Measurements from ENCODE around the gene CGB2. TPM values are rescaled to one million over a fixed set of nuclear protein-coding genes. Genes with fewer than 3 reads are reported as not detected.

CGB2 gene
- total and polyA plus RNA-seq, 5 donors: not detected

GRCh38 chr19:49058562-49058961 lies 26.9 kb downstream of the CGB2 start:
- no peak overlapping the region for H3K27ac ChIP-seq (ENCODE audit: low read length)
- WGBS: 51% methylated on average over 10 of the region's 10 CpGs
- H3K4me1 ChIP-seq (ENCODE audit: control insufficient read depth, insufficient read depth, low read length): no peaks in the 10 kb centered on the region
- intact Hi-C loops (cut with DNase I): no loop called here
- no peaks in the 10 kb centered on the region for H3K27me3 ChIP-seq (ENCODE audit: control insufficient read depth, insufficient read depth)
- no peak for ATAC-seq
- no peak overlapping the region for H3K4me3 ChIP-seq (ENCODE audit: low read length)
- no peaks in the 10 kb centered on the region for H3K9me3 ChIP-seq (ENCODE audit: control insufficient read depth, low read length)
- DNase-seq: no peak

- no peak overlapping the region for H3K4me3 ChIP-seq (ENCODE audit: low read length)
- DNase-seq (no peak), ATAC-seq (no peak)
- no peaks in the 10 kb centered on the region for H3K9me3 ChIP-seq (ENCODE audit: control insufficient read depth, low read length)
- WGBS: 56% methylated on average over 9 of the region's 9 CpGs
- H3K4me1 ChIP-seq (ENCODE audit: control insufficient read depth, insufficient read depth, low read length): no peaks in the 10 kb centered on the region
- H3K27ac ChIP-seq (ENCODE audit: low read length): no peak overlapping the region
- no peaks in the 10 kb centered on the region for H3K27me3 ChIP-seq (ENCODE audit: control insufficient read depth, insufficient read depth)
- intact Hi-C loops (cut with DNase I): no loop called here
These were observed 27.4 kb downstream of the CGB2 start for GRCh38 chr19:49059053-49059452.

DNA sequence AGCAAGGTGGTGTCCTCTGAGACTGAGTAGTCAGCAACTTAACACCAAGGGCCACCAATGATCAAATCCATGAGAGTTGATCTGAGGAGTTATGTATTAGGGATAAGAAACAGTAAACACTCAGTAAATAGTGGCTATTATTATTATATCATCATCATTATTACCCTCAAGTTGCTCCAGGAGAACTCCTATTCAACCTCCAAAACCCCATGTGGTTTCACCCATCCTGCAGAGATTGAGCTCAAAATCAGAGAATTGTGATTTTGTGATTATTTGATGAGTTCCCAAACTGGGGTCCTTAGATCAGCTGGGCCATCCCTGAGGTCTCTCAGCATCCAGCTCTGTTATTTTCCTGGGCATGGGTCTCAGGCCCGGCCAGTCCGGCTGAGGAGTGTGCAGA lies 29.3 kb downstream of the CGB2 start:
- H3K4me3 ChIP-seq (ENCODE audit: low read length): no peak overlapping the region
- no peaks in the 10 kb centered on the region for H3K9me3 ChIP-seq (ENCODE audit: control insufficient read depth, low read length)
- WGBS: 96% methylated on average over 2 of the region's 2 CpGs
- H3K27ac ChIP-seq (ENCODE audit: low read length): no peak overlapping the region
- H3K27me3 ChIP-seq (ENCODE audit: control insufficient read depth, insufficient read depth): no peaks in the 10 kb centered on the region
- DNase-seq (no peak), ATAC-seq (no peak)
- H3K4me1 ChIP-seq (ENCODE audit: control insufficient read depth, insufficient read depth, low read length): no peaks in the 10 kb centered on the region
- intact Hi-C loops (cut with DNase I): no loop called here

- Histone ChIP-seq H3K9me3 (ENCODE audit: control insufficient read depth, low read length) (no peaks in the 10 kb centered on the region), H3K27ac (ENCODE audit: low read length) (no peak overlapping the region), H3K4me3 (ENCODE audit: low read length) (no peak overlapping the region), H3K4me1 (ENCODE audit: control insufficient read depth, insufficient read depth, low read length) (no peaks in the 10 kb centered on the region), H3K27me3 (ENCODE audit: control insufficient read depth, insufficient read depth) (no peaks in the 10 kb centered on the region)
- intact Hi-C loops (cut with DNase I): no loop called here
- 72% methylated on average over 25 of the region's 25 CpGs for WGBS
- ATAC-seq: no peak
- no peak for DNase-seq
These were observed 29.8 kb downstream of the CGB2 start for GRCh38 chr19:49061445-49061844.

GRCh38 chr19:49064029-49064629 lies 32.4 kb downstream of the CGB2 start:
- ATAC-seq (peak in 1 of 2 donors; percentile 6), DNase-seq (no peak)
- Histone ChIP-seq H3K27ac (ENCODE audit: low read length) (no peak overlapping the region), H3K27me3 (ENCODE audit: control insufficient read depth, insufficient read depth) (no peaks in the 10 kb centered on the region), H3K4me3 (ENCODE audit: low read length) (no peak overlapping the region), H3K4me1 (ENCODE audit: control insufficient read depth, insufficient read depth, low read length) (no peaks in the 10 kb centered on the region), H3K9me3 (ENCODE audit: control insufficient read depth, low read length) (no peaks in the 10 kb centered on the region)
- 55% methylated on average over 10 of the region's 10 CpGs for WGBS
- intact Hi-C loops (cut with DNase I): no loop called here

DNA sequence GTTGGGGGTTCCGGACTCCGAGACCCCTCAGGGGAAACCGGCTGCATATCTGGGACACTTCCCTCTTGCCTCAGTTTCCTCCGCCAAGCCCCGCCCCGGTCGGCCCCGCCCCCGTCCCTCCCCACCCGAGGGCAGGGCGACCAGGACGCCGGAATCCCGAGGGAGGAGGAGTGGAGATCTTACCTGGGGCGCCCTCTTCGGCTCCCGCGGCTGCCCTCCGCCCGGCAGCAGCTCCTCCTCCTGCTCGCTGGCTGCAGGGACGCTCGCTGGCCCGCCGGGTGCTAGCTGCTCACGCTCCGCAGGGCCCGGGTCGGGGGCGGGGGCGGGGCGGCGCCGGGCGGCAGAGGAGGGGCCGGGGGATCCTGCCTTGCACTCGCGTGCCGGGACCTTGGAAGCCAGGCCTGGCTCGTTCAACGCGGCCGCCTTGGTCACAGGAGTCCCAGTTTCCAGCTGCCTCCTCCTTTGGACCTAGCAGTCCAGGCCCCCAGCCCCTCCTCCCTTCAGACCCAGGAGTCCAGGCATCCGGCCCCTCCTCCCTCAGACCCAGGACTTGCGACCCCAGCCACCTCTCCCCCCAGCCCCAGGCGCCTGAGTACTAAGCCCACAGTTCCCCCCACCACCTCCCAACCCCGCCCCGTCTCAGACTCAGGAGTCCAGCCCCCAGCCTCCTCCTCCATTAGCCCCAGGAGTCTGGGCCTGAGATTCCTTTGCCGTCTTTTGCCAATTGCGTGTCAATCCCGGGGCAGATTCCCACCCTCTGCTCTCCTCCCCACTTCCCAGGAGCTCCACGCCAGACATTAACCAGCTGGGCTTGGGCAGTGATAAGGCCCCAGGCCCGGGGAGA lies 33.3 kb downstream of the CGB2 start, which contains the start of gene NTF4:
NTF4 (minus strand) TSS at position 51 of the 844 bp plus-strand sequence. CDS start 2,821 bp downstream, outside the sequence.
- Histone ChIP-seq H3K27ac (ENCODE audit: low read length) (peak within 1 kb of the TSS; percentile 43), H3K4me1 (ENCODE audit: control insufficient read depth, insufficient read depth, low read length) (no peaks in the 10 kb centered on the region), H3K9me3 (ENCODE audit: control insufficient read depth, low read length) (no peaks in the 10 kb centered on the region), H3K27me3 (ENCODE audit: control insufficient read depth, insufficient read depth) (no peaks in the 10 kb centered on the region), H3K4me3 (ENCODE audit: low read length) (peak within 1 kb of the TSS; percentile 40)
- peak; percentile 28 to 75 (median 64) for DNase-seq
- ATAC-seq: peak; percentile 47 to 56
- intact Hi-C loops (cut with DNase I): no loop called here
- 3% methylated on average over 53 of the region's 53 CpGs for WGBS

GRCh38 chr19:49065905-49066512 lies 34.3 kb downstream of the CGB2 start:
- ATAC-seq (peak; percentile 28 to 59), DNase-seq (no peak)
- H3K9me3 ChIP-seq (ENCODE audit: control insufficient read depth, low read length): no peaks in the 10 kb centered on the region
- H3K27me3 ChIP-seq (ENCODE audit: control insufficient read depth, insufficient read depth): no peaks in the 10 kb centered on the region
- 31% methylated on average over 12 of the region's 13 CpGs for WGBS
- H3K4me1 ChIP-seq (ENCODE audit: control insufficient read depth, insufficient read depth, low read length): no peaks in the 10 kb centered on the region
- H3K4me3 ChIP-seq (ENCODE audit: low read length): no peak overlapping the region
- H3K27ac ChIP-seq (ENCODE audit: low read length): no peak overlapping the region
- intact Hi-C loops (cut with DNase I): no loop called here

- Histone ChIP-seq H3K27me3 (ENCODE audit: control insufficient read depth, insufficient read depth) (no peaks in the 10 kb centered on the region), H3K4me1 (ENCODE audit: control insufficient read depth, insufficient read depth, low read length) (no peaks in the 10 kb centered on the region), H3K4me3 (ENCODE audit: low read length) (no peak overlapping the region), H3K27ac (ENCODE audit: low read length) (no peak overlapping the region), H3K9me3 (ENCODE audit: control insufficient read depth, low read length) (no peaks in the 10 kb centered on the region)
- intact Hi-C loops (cut with DNase I): no loop called here
- DNase-seq: no peak
- WGBS: 56% methylated on average over 3 of the region's 3 CpGs
- ATAC-seq: no peak
These were observed 35.9 kb downstream of the CGB2 start for GRCh38 chr19:49067554-49067953.

DNA sequence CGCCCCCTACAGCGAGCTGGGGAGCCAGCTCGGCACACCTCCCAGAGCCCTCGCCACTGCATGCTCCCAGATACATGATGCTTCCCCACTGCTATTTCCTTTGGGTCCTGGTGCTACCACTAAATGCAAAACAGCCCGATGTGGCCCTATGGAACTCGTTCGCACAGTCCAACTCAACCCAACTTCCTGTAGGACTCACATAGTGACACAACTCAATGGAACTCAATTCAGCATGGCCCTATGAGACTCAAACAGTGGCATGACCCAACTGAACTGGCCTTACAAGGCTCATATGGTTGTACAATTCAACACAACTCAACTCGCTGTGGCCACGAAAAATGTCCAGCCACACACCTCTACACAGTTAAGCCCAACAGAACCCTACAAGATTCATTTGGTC lies 37.3 kb downstream of the CGB2 start:
- Histone ChIP-seq H3K4me3 (ENCODE audit: low read length) (no peak overlapping the region), H3K27ac (ENCODE audit: low read length) (no peak overlapping the region), H3K27me3 (ENCODE audit: control insufficient read depth, insufficient read depth) (no peaks in the 10 kb centered on the region), H3K4me1 (ENCODE audit: control insufficient read depth, insufficient read depth, low read length) (peaks cover 2% of the 10 kb centered on the region), H3K9me3 (ENCODE audit: control insufficient read depth, low read length) (no peaks in the 10 kb centered on the region)
- DNase-seq (no peak), ATAC-seq (no peak)
- WGBS: 90% methylated on average over 9 of the region's 9 CpGs
- intact Hi-C loops (cut with DNase I): no loop called here

DNA sequence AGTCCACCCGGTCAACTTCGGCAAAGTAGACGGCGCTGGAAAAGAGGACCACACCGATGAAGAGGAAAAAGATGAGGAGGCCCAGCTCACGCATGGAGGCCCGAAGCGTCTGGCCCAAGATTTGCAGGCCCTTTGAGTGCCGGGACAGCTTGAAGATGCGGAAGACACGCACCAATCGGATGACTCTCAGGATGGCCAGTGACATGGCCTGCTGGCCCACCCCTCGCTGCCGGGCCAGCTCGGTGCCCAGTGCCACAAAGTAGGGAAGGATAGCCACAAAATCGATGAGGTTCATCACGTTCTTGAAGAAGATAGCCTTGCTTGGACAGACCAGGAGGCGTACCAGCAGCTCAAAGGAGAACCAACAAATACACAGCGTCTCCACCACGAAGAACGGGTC lies 38.7 kb downstream of the CGB2 start:
- Histone ChIP-seq H3K4me3 (ENCODE audit: low read length) (no peak overlapping the region), H3K4me1 (ENCODE audit: control insufficient read depth, insufficient read depth, low read length) (peaks cover 2% of the 10 kb centered on the region), H3K27ac (ENCODE audit: low read length) (no peak overlapping the region), H3K27me3 (ENCODE audit: control insufficient read depth, insufficient read depth) (no peaks in the 10 kb centered on the region), H3K9me3 (ENCODE audit: control insufficient read depth, low read length) (no peaks in the 10 kb centered on the region)
- no peak for DNase-seq
- WGBS: 96% methylated on average over 21 of the region's 21 CpGs
- no peak for ATAC-seq
- intact Hi-C loops (cut with DNase I): no loop called here

DNA sequence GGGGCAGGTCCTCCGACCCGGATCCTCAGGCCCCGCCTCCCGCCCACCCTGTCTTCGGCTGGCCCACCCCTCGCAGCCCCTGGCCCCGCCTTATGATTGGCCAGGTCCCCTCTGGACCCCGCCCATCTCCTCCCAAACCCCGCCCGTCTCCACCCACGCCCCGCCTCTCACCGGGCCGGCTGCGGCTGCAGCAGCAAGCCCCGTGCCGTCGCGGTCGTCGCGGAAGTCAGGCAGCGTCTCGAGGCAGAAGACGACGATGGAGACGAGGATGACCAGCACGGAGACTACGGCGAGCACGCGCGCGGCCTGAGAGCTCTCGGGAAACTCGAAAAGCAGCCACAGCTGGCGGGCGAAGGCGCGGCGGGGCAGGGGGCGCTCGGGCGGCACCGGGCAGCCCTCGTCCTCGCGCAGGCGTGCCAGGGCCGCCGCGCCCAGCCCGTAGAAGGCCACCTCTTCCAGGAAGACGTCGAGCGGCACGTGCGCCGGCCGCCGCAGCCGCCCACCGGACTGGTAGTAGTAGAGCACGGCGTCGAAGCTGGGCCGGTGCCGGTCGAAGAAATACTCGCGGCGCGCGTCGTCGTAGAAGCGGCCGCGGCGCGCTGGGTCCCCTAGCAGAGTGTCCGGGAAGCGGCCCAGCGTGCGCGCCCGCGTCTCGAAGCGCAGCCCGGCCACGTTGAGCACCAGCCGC lies 40.3 kb downstream of the CGB2 start:
- ATAC-seq: no peak
- intact Hi-C loops (cut with DNase I): no loop called here
- peak overlapping the region; percentile 33 for H3K4me3 ChIP-seq (ENCODE audit: low read length)
- no peaks in the 10 kb centered on the region for H3K27me3 ChIP-seq (ENCODE audit: control insufficient read depth, insufficient read depth)
- peaks cover 2% of the 10 kb centered on the region for H3K4me1 ChIP-seq (ENCODE audit: control insufficient read depth, insufficient read depth, low read length)
- H3K27ac ChIP-seq (ENCODE audit: low read length): no peak overlapping the region
- DNase-seq: peak in 1 of 3 donors; percentile 71
- 4% methylated on average over 93 of the region's 93 CpGs for WGBS
- no peaks in the 10 kb centered on the region for H3K9me3 ChIP-seq (ENCODE audit: control insufficient read depth, low read length)
